Measurements from ENCODE around the gene PTPRD. TPM values are rescaled to one million over a fixed set of nuclear protein-coding genes. Genes with fewer than 3 reads are reported as not detected.

PTPRD gene
- total and polyA plus RNA-seq, 2 donors from 2014 or later, result 6.4 to 78.9 TPM

DNA sequence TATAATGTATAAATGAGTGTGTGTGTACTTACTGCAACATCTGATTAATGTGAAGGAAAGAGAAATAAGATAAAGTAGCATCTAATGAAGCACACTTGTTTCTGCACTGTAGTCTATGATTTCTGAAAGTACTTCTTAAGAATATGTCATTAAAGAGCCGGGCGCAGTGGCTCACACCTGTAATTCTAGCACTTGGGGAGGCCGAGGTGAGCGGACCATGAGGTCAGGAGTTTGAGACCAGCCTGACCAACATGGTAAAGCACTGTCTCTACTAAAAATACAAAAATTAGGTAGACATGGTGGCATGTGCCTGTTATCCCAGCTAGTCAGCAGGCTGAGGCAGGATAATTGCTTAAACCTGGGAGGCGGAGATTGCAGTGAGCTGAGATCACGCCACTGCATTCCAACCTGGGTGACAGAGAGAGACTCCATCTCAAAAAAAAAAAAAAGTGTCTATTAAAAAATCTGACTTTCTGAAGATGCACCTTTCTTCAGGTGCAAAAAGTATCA lies 556.9 kb downstream of the PTPRD start:
- intact Hi-C loops (cut with DNase I), result no loop called here
- FAIRE-seq (no peak), DNase-seq (no peak)
- no peaks in the 10 kb centered on the region for H3K9me3 ChIP-seq (ENCODE audit: control insufficient read depth in 2 of 3, insufficient read depth in 1 of 3, low read length in 3 of 3)
- no peak overlapping the region for H3K27ac ChIP-seq (ENCODE audit: low read depth in 2 of 2, low read length in 2 of 2)
- no peak for TF ChIP-seq CTCF (IDR thresholded peaks at IDR 0.05; ENCODE audit: borderline replicate concordance, extremely low read depth, insufficient read depth)
- no peak overlapping the region for H3K4me3 ChIP-seq (ENCODE audit: low read length in 3 of 3)
- no peak overlapping the region for H3K9ac ChIP-seq (ENCODE audit: low read length in 3 of 3)
- H3K27me3 ChIP-seq (ENCODE audit: control insufficient read depth, insufficient read depth, low read length), result no peaks in the 10 kb centered on the region
- no peaks in the 10 kb centered on the region for H3K36me3 ChIP-seq (ENCODE audit: control insufficient read depth in 2 of 3, insufficient read depth in 3 of 3, low read length in 3 of 3)
- H3K4me1 ChIP-seq (ENCODE audit: control insufficient read depth in 2 of 3, insufficient read depth in 2 of 3, low read depth in 1 of 3, low read length in 3 of 3), result no peaks in the 10 kb centered on the region

DNA sequence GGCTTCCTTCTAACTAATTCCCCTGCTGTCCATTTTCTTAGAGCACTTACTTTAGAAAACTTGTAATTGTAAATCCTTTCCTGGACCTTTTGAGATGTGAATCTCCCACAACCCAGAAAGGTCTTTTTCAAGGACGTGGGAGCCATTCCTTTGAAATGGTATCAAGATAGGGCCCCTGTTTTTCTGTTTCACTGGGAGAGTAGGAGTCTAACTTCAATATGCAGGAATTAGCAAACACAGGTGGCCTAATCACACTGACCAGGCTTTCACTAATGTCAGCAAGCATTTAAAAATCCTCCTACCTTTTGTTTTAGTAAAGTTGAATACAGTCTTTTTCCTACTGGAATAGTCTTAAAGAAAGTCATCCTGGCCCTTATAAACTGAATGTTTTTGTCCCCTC lies 558.3 kb downstream of the PTPRD start:
- Histone ChIP-seq H3K27ac (ENCODE audit: low read depth in 2 of 2, low read length in 2 of 2) (no peak overlapping the region), H3K9ac (ENCODE audit: low read length in 3 of 3) (no peak overlapping the region), H3K36me3 (ENCODE audit: control insufficient read depth in 2 of 3, insufficient read depth in 3 of 3, low read length in 3 of 3) (no peaks in the 10 kb centered on the region), H3K9me3 (ENCODE audit: control insufficient read depth in 2 of 3, insufficient read depth in 1 of 3, low read length in 3 of 3) (no peaks in the 10 kb centered on the region), H3K4me3 (ENCODE audit: low read length in 3 of 3) (no peak overlapping the region), H3K27me3 (ENCODE audit: control insufficient read depth, insufficient read depth, low read length) (no peaks in the 10 kb centered on the region), H3K4me1 (ENCODE audit: control insufficient read depth in 2 of 3, insufficient read depth in 2 of 3, low read depth in 1 of 3, low read length in 3 of 3) (no peaks in the 10 kb centered on the region)
- FAIRE-seq (no peak), DNase-seq (no peak)
- TF ChIP-seq CTCF (IDR thresholded peaks at IDR 0.05; ENCODE audit: borderline replicate concordance, extremely low read depth, insufficient read depth), result no peak
- intact Hi-C loops (cut with DNase I), result no loop called here

GRCh38 chr9:10052916-10053315 lies 559.9 kb downstream of the PTPRD start:
- H3K27ac ChIP-seq (ENCODE audit: low read depth in 2 of 2, low read length in 2 of 2), result no peak overlapping the region
- H3K27me3 ChIP-seq (ENCODE audit: control insufficient read depth, insufficient read depth, low read length), result no peaks in the 10 kb centered on the region
- H3K4me1 ChIP-seq (ENCODE audit: control insufficient read depth in 2 of 3, insufficient read depth in 2 of 3, low read depth in 1 of 3, low read length in 3 of 3), result no peaks in the 10 kb centered on the region
- no peak overlapping the region for H3K4me3 ChIP-seq (ENCODE audit: low read length in 3 of 3)
- H3K36me3 ChIP-seq (ENCODE audit: control insufficient read depth in 2 of 3, insufficient read depth in 3 of 3, low read length in 3 of 3), result no peaks in the 10 kb centered on the region
- no peak for TF ChIP-seq CTCF (IDR thresholded peaks at IDR 0.05; ENCODE audit: borderline replicate concordance, extremely low read depth, insufficient read depth)
- FAIRE-seq (no peak), DNase-seq (no peak)
- no peak overlapping the region for H3K9ac ChIP-seq (ENCODE audit: low read length in 3 of 3)
- H3K9me3 ChIP-seq (ENCODE audit: control insufficient read depth in 2 of 3, insufficient read depth in 1 of 3, low read length in 3 of 3), result no peaks in the 10 kb centered on the region
- intact Hi-C loops (cut with DNase I), result no loop called here

DNA sequence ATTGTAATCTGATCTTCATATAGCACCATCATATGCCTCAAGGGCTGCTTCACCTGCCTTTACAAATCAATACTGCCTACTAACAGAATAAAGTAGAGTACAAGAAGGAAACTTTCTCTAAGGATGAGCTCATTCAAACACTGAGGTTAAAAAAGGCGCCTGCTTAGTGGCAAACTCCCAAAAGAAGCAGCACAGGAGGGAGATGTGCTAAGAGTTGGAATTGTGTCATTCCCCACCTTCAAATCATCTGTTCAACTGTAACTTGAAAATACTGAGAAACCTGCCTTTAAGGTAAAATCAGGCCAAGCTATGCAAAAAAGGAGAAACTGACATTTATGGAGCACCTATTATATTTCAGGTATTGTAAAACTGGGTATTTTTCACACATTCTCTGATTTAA lies 560.6 kb downstream of the PTPRD start:
- Histone ChIP-seq H3K9me3 (ENCODE audit: control insufficient read depth in 2 of 3, insufficient read depth in 1 of 3, low read length in 3 of 3) (no peaks in the 10 kb centered on the region), H3K9ac (ENCODE audit: low read length in 3 of 3) (no peak overlapping the region), H3K4me3 (ENCODE audit: low read length in 3 of 3) (no peak overlapping the region), H3K27ac (ENCODE audit: low read depth in 2 of 2, low read length in 2 of 2) (no peak overlapping the region), H3K27me3 (ENCODE audit: control insufficient read depth, insufficient read depth, low read length) (no peaks in the 10 kb centered on the region), H3K4me1 (ENCODE audit: control insufficient read depth in 2 of 3, insufficient read depth in 2 of 3, low read depth in 1 of 3, low read length in 3 of 3) (no peaks in the 10 kb centered on the region), H3K36me3 (ENCODE audit: control insufficient read depth in 2 of 3, insufficient read depth in 3 of 3, low read length in 3 of 3) (no peaks in the 10 kb centered on the region)
- intact Hi-C loops (cut with DNase I), result no loop called here
- FAIRE-seq (no peak), DNase-seq (no peak)
- TF ChIP-seq CTCF (IDR thresholded peaks at IDR 0.05; ENCODE audit: borderline replicate concordance, extremely low read depth, insufficient read depth), result no peak

Data from kidney (tissue), 14 donors.